Muscle of leg (tissue), 11 donors: ENCODE results near the gene TJAP1. TPM values are rescaled to one million over a fixed set of nuclear protein-coding genes. Genes with fewer than 3 reads are reported as not detected.
"Not testable (repeated sequence)": the region's sequence is repeated elsewhere in the genome, so short reads cannot be mapped to it uniquely, and the experiment has no call there.

ENCODE experiments used
- DNase-seq: peaks from one replicate; pipeline ENCODE4 v3.0.0; 2013
- H3K27ac ChIP-seq: one replicate; pipeline ENCODE4 v1.5.1; 2013; ENCODE audit warnings: mild to moderate bottlenecking, low read length, control low read depth
- H3K27me3 ChIP-seq: one replicate; pipeline ENCODE4 v1.6.1; 2013; ENCODE audit warnings: low read length; ENCODE audit not compliant: control insufficient read depth, insufficient read depth
- H3K36me3 ChIP-seq: one replicate; pipeline ENCODE4 v1.6.1; 2013; ENCODE audit warnings: low read length; ENCODE audit not compliant: control insufficient read depth, insufficient read depth
- H3K4me1 ChIP-seq: one replicate; pipeline ENCODE4 v1.6.1; 2013; ENCODE audit warnings: low read length; ENCODE audit not compliant: control insufficient read depth, insufficient read depth
- H3K4me3 ChIP-seq: one replicate; pipeline ENCODE4 v1.5.1; 2013; ENCODE audit warnings: low read length, control low read depth
- H3K9me3 ChIP-seq: replicated peaks from 2 replicates; pipeline ENCODE4 v1.6.1; 2013; ENCODE audit warnings: low read depth, low read length; ENCODE audit not compliant: control insufficient read depth
- WGBS: methylation state at CpG from one replicate; pipeline ENCODE4 v1.1.5; 2013; ENCODE audit warnings: missing lambda C conversion rate; ENCODE audit not compliant: insufficient coverage; 5-methylcytosine and 5-hydroxymethylcytosine counted together
- polyA plus RNA-seq, 8 donors: library from polyadenylated mRNA; unstranded; fragments of 120-200 nt; gene quantifications; one replicate each; pipeline versions ENCODE4 v1.2.1 to v1.2.3, GENCODE V29; 2013; ENCODE audit warnings: inconsistent platforms in 1 of 8, low replicate concordance in 1 of 8; ENCODE audit not compliant: insufficient read length in 8 of 8, insufficient read depth in 1 of 8
- total RNA-seq: library from RNA; stranded (reverse); fragments of 120-200 nt; gene quantifications from one replicate; pipeline ENCODE4 v1.2.4, GENCODE V29; 2013

Gene TJAP1
- total and polyA plus RNA-seq, 9 donors = 15.9 to 31.4 (median 25.0) TPM

DNA sequence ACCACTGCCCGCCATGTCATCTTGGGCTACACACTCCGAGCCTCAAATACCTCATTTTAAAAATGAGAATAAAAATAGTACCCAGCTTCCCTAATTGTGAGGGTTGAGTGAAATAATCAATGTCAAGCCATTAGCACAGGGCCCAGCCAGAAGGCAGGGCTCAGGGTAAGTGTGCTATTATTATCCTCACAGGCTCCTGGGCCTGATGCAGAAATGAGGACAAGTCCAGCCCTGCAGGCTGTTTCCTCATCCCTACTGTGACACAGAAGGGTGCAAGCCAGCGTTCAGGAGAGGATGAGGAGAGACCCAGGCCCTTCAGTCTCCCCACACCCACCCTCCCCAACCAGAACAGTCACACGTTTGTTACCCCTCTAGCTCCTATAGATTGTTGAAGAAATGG, 26.0 kb upstream of the TJAP1 start:
- H3K4me3 ChIP-seq = no peak overlapping the region
- no peak overlapping the region for H3K27ac ChIP-seq
- WGBS = no CpG with 5 or more reads among the region's 4 CpGs
- H3K4me1 ChIP-seq = peaks cover 15% of the 10 kb centered on the region
- no peak for DNase-seq
- no peaks in the 10 kb centered on the region for H3K9me3 ChIP-seq
- peaks cover 53% of the 10 kb centered on the region for H3K36me3 ChIP-seq
- H3K27me3 ChIP-seq = peaks cover 18% of the 10 kb centered on the region

DNA sequence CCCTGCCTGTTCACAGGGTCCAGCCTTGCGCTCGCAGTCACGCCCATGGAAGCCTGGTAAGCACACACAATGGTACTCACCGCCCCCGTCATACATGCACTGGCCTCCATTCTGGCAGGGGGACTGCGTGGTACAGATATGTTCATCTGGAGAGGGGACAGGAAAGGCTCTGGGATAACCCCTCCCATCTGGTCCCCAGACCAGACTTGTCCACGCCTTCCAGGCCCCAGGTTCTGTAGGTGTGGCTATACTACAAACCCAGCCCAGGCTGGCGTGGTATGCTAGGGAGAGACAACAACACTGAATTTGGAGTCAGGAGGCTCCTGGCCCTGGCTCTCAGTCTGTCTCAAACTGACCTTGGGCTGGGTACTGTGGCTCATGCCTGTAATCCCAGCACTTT, 25.4 kb upstream of the TJAP1 start:
- H3K4me1 ChIP-seq = peaks cover 15% of the 10 kb centered on the region
- peaks cover 23% of the 10 kb centered on the region for H3K27me3 ChIP-seq
- no peak overlapping the region for H3K4me3 ChIP-seq
- DNase-seq = no peak
- H3K27ac ChIP-seq = no peak overlapping the region
- H3K36me3 ChIP-seq = peaks cover 52% of the 10 kb centered on the region
- no peaks in the 10 kb centered on the region for H3K9me3 ChIP-seq
- WGBS = 95% methylated on average over 7 of the region's 8 CpGs

DNA sequence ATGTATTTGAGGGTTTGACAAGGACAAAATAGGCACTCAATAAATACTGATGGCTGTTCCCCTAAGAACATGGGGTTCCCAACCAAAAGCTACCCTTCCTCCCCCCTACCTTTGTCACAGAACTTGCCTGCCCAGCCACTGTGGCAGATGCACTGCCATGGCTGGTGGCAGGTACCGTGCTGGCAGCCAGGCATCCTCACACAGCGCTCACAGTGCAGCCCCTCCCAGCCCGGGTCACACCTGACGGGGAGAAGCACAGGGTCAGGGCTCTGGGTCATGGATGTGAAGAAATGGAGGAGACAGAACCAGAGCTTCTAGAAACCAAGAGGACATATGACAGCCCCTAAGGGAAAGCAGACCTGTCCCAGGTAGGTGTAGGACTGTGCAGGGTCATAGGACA, 24.5 kb upstream of the TJAP1 start:
- Histone ChIP-seq H3K4me3 (no peak overlapping the region), H3K27me3 (peaks cover 32% of the 10 kb centered on the region), H3K4me1 (peaks cover 15% of the 10 kb centered on the region), H3K36me3 (peaks cover 43% of the 10 kb centered on the region), H3K9me3 (no peaks in the 10 kb centered on the region), H3K27ac (no peak overlapping the region)
- DNase-seq = no peak
- WGBS = 88% methylated on average over 3 of the region's 4 CpGs

DNA sequence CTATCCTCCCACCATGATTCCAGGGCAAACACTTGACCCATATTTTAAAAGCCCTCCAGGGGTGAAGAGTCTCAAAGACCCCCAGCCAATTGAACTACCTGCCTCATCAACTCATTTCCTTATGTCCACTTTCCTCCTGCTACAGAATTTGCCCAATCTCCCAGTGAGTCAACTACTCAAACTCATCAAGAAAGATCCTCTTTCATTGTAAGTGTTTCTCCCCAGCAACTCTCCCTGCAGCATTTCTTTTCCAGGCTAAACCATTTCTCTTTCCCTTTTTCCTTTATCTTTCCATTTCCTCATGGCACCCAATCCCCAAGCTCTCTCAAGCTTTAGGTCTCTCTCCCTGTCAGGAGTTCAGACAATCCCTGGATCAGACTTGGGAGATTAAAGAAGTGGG, 23.5 kb upstream of the TJAP1 start:
- H3K9me3 ChIP-seq = no peaks in the 10 kb centered on the region
- H3K36me3 ChIP-seq = peaks cover 34% of the 10 kb centered on the region
- H3K4me1 ChIP-seq = peaks cover 15% of the 10 kb centered on the region
- H3K4me3 ChIP-seq = no peak overlapping the region
- peaks cover 37% of the 10 kb centered on the region for H3K27me3 ChIP-seq
- DNase-seq = no peak
- H3K27ac ChIP-seq = no peak overlapping the region

DNA sequence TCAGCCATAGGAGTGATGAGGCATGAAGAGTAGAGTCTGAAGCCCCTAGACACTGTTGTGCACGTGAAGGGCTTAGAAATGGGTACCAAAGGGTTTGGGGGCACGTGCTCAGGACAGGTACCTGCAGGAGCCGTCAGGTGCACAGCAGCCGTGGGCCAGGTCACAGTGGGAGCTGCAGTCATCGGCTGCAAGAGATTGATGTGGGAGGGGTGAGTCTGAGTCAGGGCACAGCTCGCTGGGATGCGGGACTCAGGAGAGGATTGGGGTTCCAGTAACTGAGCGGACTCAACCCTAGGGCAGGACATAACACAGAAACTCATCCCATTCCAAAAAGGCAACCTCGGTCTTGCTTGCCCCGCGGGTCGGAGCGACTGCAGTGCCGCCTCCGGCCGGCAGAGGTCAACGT, 23.1 kb upstream of the TJAP1 start:
- WGBS = 16% methylated on average over 13 of the region's 17 CpGs
- peaks cover 15% of the 10 kb centered on the region for H3K4me1 ChIP-seq
- H3K4me3 ChIP-seq = peak overlapping the region; percentile 53
- H3K9me3 ChIP-seq = no peaks in the 10 kb centered on the region
- H3K27me3 ChIP-seq = peaks cover 37% of the 10 kb centered on the region
- peaks cover 29% of the 10 kb centered on the region for H3K36me3 ChIP-seq
- H3K27ac ChIP-seq = no peak overlapping the region
- no peak for DNase-seq

DNA sequence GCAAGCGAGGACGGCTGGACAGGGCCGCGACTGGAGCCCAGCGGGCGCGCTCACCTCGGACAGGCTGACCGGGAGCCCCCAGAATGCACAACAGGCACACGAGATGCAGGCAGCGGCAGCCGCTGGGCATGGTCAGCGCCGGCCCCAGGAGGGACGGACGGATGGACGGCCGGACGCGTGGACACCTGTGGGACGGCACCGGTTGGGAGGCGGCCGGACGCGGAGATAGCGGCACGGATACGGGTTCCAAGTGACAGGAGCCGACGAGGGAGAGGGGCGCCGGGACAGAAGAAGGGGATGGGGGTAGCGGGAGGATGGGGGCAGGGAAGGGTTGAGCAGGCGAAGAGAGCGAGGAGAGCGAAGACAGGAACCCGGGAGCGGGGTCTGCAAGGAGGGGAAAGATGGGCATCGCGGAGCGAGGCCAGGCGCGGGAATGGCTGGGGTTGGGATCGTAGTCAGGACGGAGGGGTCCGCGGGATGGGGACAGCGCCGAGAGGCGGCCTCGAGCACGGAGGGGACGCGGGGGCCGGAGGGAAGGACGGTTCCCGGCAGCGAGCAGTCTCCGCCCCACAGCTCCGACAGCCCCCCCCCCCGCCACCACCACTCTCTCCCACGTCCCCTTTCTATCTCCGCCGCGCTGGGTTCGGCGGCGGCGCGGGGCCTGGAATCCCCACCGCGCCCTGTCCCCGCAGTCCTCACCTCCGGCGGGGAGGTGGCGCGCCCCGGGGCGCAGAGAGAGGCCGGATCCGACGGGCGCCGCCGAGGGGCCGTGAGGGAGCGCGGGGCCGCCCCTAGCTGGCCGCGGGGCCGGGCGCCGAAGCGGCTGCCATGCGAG, 22.5 kb upstream of the TJAP1 start:
- no peaks in the 10 kb centered on the region for H3K9me3 ChIP-seq
- H3K4me3 ChIP-seq = peak overlapping the region; percentile 53
- peaks cover 15% of the 10 kb centered on the region for H3K4me1 ChIP-seq
- H3K27ac ChIP-seq = no peak overlapping the region
- under 1% methylated on average over 77 of the region's 97 CpGs for WGBS
- H3K36me3 ChIP-seq = peaks cover 23% of the 10 kb centered on the region
- DNase-seq = peak; percentile 87
- peaks cover 38% of the 10 kb centered on the region for H3K27me3 ChIP-seq

DNA sequence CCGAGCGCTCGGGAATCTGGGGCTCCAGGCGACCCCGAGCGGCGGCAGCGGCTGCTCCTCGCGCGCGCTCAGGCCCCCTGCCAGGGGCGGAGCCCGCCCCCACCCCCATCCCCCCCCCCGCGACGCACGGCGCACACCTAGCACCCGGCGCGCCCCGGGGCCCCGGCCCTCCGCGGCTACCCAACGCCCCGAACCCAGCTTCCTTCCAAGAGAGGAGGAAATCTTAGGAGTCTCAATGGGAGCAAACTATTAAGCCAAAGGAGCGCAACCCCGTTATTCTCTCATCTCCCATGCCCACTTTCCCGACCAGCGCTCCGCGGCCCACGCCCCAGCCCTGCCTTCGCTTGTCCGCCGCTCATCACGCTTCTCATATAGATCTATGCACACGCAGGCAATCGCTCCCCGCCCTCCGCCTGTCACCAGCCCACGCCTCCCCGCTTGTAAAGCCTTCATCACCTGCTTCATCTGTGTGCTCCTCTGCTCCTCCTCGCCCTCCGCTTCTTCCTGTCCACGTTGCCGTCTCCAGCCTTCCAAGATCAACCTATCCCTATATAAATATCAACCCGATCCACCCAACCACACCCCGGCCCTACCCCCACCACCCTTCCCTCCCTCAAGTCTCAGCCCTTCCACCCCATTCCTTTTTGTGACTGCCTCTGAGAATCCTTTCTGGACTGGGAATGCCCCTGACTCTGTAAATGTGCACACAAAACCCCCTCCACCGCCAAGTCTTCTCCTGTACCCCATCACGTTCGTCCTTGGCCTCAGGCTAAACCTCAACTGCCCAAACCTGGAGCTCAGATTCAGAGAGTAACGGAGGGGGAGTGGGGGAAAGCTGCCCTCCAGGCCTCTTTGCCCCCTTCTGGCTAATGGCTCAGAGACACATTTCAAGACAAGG, 21.6 kb upstream of the TJAP1 start, which contains the start of gene DLK2:
Gene DLK2 (minus strand): TSS at position 18 of the 898 bp plus-strand sequence. CDS start 723 bp downstream, outside the sequence.
- Histone ChIP-seq H3K4me3 (peak within 1 kb of the TSS; percentile 53), H3K4me1 (peaks cover 15% of the 10 kb centered on the region), H3K36me3 (peaks cover 15% of the 10 kb centered on the region), H3K9me3 (no peaks in the 10 kb centered on the region), H3K27me3 (peaks cover 41% of the 10 kb centered on the region), H3K27ac (no peak within 1 kb of the TSS)
- 1% methylated on average over 26 of the region's 55 CpGs for WGBS
- DNase-seq = peak; percentile 22

DNA sequence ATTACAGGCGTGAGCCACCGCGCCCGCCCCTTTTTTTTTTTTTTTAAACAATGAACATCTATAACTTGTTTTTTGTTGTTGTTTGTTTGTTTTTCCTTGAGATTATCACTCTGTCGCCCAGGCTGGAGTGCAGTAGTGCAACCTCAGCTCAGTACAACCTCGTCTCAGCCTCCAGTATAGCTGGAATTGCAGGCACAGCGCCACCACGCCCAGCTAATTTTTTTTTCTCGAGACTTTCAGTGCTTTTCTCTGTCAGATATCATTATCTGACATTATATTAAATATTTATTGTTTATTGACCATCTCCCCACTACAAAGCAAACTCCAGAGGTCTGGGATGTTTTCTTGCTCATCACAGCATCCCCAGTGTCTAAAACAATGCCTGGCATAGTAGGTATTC, 19.7 kb upstream of the TJAP1 start:
- Histone ChIP-seq H3K4me1 (peaks cover 15% of the 10 kb centered on the region), H3K4me3 (no peak overlapping the region), H3K27me3 (peaks cover 46% of the 10 kb centered on the region), H3K9me3 (no peaks in the 10 kb centered on the region), H3K36me3 (peaks cover 4% of the 10 kb centered on the region), H3K27ac (no peak overlapping the region)
- no peak for DNase-seq
- WGBS = no CpG with 5 or more reads among the region's 9 CpGs

DNA sequence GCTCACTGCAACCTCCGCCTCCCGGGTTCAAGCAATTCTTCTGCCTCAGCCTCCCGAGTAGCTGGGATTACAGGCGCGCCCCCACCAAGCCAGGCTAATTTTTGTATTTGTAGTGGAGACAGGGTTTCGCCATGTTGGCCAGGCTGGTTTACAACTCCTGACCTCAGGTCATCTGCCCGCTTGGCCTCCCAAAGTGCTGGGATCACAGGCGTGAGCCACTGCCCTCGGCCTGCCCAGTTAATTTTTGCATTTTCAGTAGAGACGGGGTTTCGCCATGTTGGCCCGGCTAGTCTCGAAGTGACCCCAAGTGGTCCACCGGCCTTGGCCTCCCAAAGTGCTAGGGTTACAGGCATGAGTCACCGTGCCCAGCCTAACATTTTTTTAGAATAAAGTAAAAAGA, 19.2 kb upstream of the TJAP1 start:
- not testable (repeated sequence) for DNase-seq, H3K9me3 ChIP-seq, H3K4me3 ChIP-seq, H3K36me3 ChIP-seq, H3K27ac ChIP-seq
- Histone ChIP-seq H3K4me1 (peaks cover 15% of the 10 kb centered on the region), H3K27me3 (peaks cover 46% of the 10 kb centered on the region)
- 94% methylated on average over 15 of the region's 15 CpGs for WGBS

DNA sequence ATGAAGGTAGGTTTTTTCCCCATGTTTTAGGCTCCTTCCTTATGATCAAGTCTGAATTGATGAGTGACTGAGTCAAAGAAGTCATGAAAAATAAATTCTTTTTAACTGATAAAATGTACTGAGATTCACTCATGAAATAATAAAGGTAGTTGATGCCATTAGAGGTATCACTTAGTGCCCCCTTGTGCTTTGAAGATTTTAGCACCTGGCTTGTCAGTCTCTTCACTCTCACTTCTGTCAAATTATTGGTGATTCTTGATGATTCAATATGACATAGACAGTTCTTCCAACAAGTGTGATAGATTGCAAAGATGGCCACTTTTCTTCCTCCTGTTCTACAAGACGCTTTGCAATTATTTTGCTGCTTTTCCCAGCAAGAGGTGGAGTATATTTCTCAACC, 17.8 kb upstream of the TJAP1 start:
- H3K36me3 ChIP-seq = no peaks in the 10 kb centered on the region
- WGBS = no CpG with 5 or more reads among the region's 1 CpG
- H3K27ac ChIP-seq = no peak overlapping the region
- DNase-seq = no peak
- peaks cover 42% of the 10 kb centered on the region for H3K27me3 ChIP-seq
- H3K9me3 ChIP-seq = no peaks in the 10 kb centered on the region
- H3K4me1 ChIP-seq = peaks cover 12% of the 10 kb centered on the region
- no peak overlapping the region for H3K4me3 ChIP-seq
